HepG2 (cell line): ENCODE results near the gene AMBRA1. TPM values are rescaled to one million over a fixed set of nuclear protein-coding genes. Genes with fewer than 3 reads are reported as not detected.

Experiments used
- ELF4 ChIP-seq: sonication (generic); formaldehyde crosslinking; IDR thresholded peaks from 2 replicates; pipeline ENCODE4 v1.5.0; 2020; ENCODE audit warnings: missing genetic modification reagents, mild to moderate bottlenecking, moderate library complexity, borderline replicate concordance
- GABPB1 ChIP-seq: IDR thresholded peaks from 2 replicates; pipeline ENCODE4 v1.6.1; 2016; ENCODE audit warnings: mild to moderate bottlenecking, missing genetic modification reagents, moderate library complexity, missing compliant biosample characterization
- KDM2A ChIP-seq: sonication (generic); formaldehyde crosslinking; IDR thresholded peaks from 2 replicates; pipeline ENCODE4 v1.4.0; 2020; ENCODE audit warnings: low read depth, missing genetic modification reagents, borderline replicate concordance
- KDM3A ChIP-seq: IDR thresholded peaks from 2 replicates; pipeline ENCODE4 v1.6.1; 2018; ENCODE audit warnings: low read depth, missing compliant biosample characterization
- MYC ChIP-seq: sonication (generic); formaldehyde crosslinking; IDR thresholded peaks from 2 replicates; pipeline ENCODE4 v1.9.0; 2021; ENCODE audit warnings: missing genetic modification reagents, borderline replicate concordance
- PCBP1 ChIP-seq: fragments of 200-400 bp; formaldehyde crosslinking; IDR thresholded peaks from 2 replicates; pipeline ENCODE4 v1.6.1; 2017; ENCODE audit warnings: mild to moderate bottlenecking, low read depth, low read length, borderline replicate concordance
- PPARG ChIP-seq: conservative IDR thresholded peaks from 2 replicates; pipeline ENCODE4 v1.6.1; 2016; ENCODE audit warnings: missing biosample characterization, missing genetic modification reagents
- RAD21 ChIP-seq: fragments of 450-650 bp; formaldehyde crosslinking; IDR thresholded peaks from 2 replicates; pipeline ENCODE4 v1.5.0; 2020; ENCODE audit warnings: mild to moderate bottlenecking
- RBM22 ChIP-seq: fragments of 200-400 bp; formaldehyde crosslinking; optimal IDR thresholded peaks from 2 replicates; pipeline ENCODE3; 2017; ENCODE audit warnings: mild to moderate bottlenecking, low read length, moderate library complexity
- STAT5B ChIP-seq: sonication (generic); formaldehyde crosslinking; IDR thresholded peaks from 2 replicates; pipeline ENCODE4 v1.4.0; 2020; ENCODE audit warnings: missing genetic modification reagents
- XRCC5 ChIP-seq: fragments of 200-400 bp; formaldehyde crosslinking; optimal IDR thresholded peaks from 2 replicates; pipeline ENCODE3; 2017; ENCODE audit warnings: mild to moderate bottlenecking, low read length
- ZBTB8A ChIP-seq: sonication (generic); formaldehyde crosslinking; IDR thresholded peaks from 2 replicates; pipeline ENCODE4 v1.4.0; 2020; ENCODE audit warnings: mild to moderate bottlenecking, low read depth, missing genetic modification reagents, borderline replicate concordance
- ZNF232 ChIP-seq: sonication (generic); formaldehyde crosslinking; IDR thresholded peaks from 2 replicates; pipeline ENCODE4 v1.4.0; 2020; ENCODE audit warnings: missing genetic modification reagents, borderline replicate concordance
- ZNF335 ChIP-seq: sonication (generic); formaldehyde crosslinking; IDR thresholded peaks from 2 replicates; pipeline ENCODE4 v1.4.0; 2020; ENCODE audit warnings: missing genetic modification reagents
- ZNF839 ChIP-seq: sonication (generic); formaldehyde crosslinking; IDR thresholded peaks from 2 replicates; pipeline ENCODE4 v1.4.0; 2020; ENCODE audit warnings: missing genetic modification reagents, mild to moderate bottlenecking, borderline replicate concordance
- polyA plus RNA-seq, 8 experiments: library from polyadenylated mRNA; depleted of rRNA in 3 of 8; stranded (reverse) in 7 of 8; unstranded in 1 of 8; fragments of >200 nt; fragmentation: Illumina TruSeq in 4 of 8; extraction: Trizol in 4 of 8; gene quantifications; 2 replicates each; pipeline versions ENCODE4 v1.2.1 to v1.2.3, GENCODE V29; 2011 to 2016; ENCODE audit warnings: low read depth in 4 of 8, missing spikeins in 1 of 8, mixed read lengths in 1 of 8; ENCODE audit not compliant: insufficient read depth in 1 of 8
- total RNA-seq, 5 experiments: library from RNA; depleted of rRNA; stranded (reverse); fragments of >200 nt; fragmentation: Illumina TruSeq; extraction: Trizol; gene quantifications; 2 replicates each; pipeline ENCODE4 v1.2.3, GENCODE V29; 2016; ENCODE audit warnings: low read depth in 1 of 5
- TF ChIP-seq, protein P1 (sequence below), 2 experiments: sonication (generic) in 1 of 2; formaldehyde crosslinking in 1 of 2; IDR thresholded peaks; 2 replicates each; pipeline versions ENCODE4 v1.4.0 to v1.6.1; 2018 to 2020; ENCODE audit warnings: missing genetic modification reagents in 2 of 2, borderline replicate concordance in 1 of 2, low read depth in 1 of 2, mild to moderate bottlenecking in 1 of 2, missing biosample characterization in 1 of 2
- TF ChIP-seq, protein P2 (sequence below): sonication (generic); formaldehyde crosslinking; IDR thresholded peaks from 2 replicates; pipeline ENCODE4 v1.5.0; 2020; ENCODE audit warnings: mild to moderate bottlenecking, missing genetic modification reagents, moderate library complexity
- TF ChIP-seq, protein P3 (sequence below): IDR thresholded peaks from 2 replicates; pipeline ENCODE4 v1.6.1; 2016; ENCODE audit warnings: low read depth, borderline replicate concordance
- TF ChIP-seq, protein P4 (sequence below): IDR thresholded peaks from 2 replicates; pipeline ENCODE4 v1.6.1; 2016; ENCODE audit warnings: mild to moderate bottlenecking, missing biosample characterization, missing genetic modification reagents

AMBRA1 gene
- total and polyA plus RNA-seq, 2 of the 13 experiments (the other 11 are each of a cell fraction or from before 2014, with no cell fraction given) = 15.7 to 26.0 TPM

DNA sequence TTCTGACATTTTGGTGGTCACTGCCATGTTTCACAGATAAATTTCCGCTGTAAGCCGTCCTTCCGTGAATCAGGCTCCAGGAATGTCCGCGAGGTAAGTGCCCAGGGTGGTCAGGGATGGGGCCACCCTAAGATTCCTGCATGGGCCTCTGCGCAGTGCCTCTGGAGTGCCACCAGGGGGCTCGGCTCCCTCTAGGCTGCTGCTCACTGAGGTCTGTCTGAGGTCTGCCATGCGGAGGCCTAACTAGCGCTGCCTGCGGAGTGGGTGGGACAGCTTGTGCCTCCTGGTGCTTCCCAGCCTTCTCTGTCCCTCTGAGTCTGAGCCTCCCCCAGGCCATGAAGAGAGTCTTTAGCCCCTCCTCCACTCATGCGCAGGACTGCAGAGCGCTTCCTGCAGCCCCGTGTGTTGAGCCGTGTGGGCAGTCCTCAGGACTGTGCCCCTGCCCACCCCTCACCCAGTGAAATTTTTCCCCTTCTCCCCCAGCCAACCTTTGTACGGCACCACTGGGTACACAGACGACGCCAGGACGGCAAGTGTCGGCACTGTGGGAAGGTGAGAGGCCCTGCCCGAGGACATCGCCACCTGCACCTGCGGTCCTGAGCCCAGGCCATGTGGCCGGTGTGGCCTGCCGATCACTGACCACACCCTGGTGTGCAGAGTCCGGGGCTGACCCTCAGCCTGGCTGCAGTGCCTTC, 224.2 kb downstream of the AMBRA1 start (continued):
- TF ChIP-seq, protein P1, sequence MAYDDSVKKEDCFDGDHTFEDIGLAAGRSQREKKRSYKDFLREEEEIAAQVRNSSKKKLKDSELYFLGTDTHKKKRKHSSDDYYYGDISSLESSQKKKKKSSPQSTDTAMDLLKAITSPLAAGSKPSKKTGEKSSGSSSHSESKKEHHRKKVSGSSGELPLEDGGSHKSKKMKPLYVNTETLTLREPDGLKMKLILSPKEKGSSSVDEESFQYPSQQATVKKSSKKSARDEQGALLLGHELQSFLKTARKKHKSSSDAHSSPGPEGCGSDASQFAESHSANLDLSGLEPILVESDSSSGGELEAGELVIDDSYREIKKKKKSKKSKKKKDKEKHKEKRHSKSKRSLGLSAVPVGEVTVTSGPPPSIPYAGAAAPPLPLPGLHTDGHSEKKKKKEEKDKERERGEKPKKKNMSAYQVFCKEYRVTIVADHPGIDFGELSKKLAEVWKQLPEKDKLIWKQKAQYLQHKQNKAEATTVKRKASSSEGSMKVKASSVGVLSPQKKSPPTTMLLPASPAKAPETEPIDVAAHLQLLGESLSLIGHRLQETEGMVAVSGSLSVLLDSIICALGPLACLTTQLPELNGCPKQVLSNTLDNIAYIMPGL (CRISPR knock-in tag; IDR thresholded peaks at IDR 0.05; ENCODE audit: borderline replicate concordance in 1 of 2, low read depth in 1 of 2) = 0 out of 4 replicates have a peak, but pooled peaks of 1 of the 2 experiments have one; percentile 57
- no peak for TF ChIP-seq PPARG (CRISPR knock-in tag)
- TF ChIP-seq RAD21 (CRISPR knock-in tag) = peak; percentile 53
- peak; percentile 66 for TF ChIP-seq XRCC5
- TF ChIP-seq ZBTB8A (CRISPR knock-in tag) = no peak
- no peak for TF ChIP-seq ZNF839
- no peak for TF ChIP-seq ZNF232 (CRISPR knock-in tag)
- TF ChIP-seq KDM3A (CRISPR knock-in tag) = no peak
- no peak for TF ChIP-seq RBM22
- TF ChIP-seq MYC (CRISPR knock-in tag) = peak; percentile 31; the same call in 1 of the 2 replicates
- 0 out of 2 replicates have a peak, but pooled peaks have one; percentile 49 for TF ChIP-seq PCBP1
- TF ChIP-seq, protein P2, sequence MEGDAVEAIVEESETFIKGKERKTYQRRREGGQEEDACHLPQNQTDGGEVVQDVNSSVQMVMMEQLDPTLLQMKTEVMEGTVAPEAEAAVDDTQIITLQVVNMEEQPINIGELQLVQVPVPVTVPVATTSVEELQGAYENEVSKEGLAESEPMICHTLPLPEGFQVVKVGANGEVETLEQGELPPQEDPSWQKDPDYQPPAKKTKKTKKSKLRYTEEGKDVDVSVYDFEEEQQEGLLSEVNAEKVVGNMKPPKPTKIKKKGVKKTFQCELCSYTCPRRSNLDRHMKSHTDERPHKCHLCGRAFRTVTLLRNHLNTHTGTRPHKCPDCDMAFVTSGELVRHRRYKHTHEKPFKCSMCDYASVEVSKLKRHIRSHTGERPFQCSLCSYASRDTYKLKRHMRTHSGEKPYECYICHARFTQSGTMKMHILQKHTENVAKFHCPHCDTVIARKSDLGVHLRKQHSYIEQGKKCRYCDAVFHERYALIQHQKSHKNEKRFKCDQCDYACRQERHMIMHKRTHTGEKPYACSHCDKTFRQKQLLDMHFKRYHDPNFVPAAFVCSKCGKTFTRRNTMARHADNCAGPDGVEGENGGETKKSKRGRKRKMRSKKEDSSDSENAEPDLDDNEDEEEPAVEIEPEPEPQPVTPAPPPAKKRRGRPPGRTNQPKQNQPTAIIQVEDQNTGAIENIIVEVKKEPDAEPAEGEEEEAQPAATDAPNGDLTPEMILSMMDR (CRISPR knock-in tag) = peak; percentile 88
- TF ChIP-seq, protein P3, sequence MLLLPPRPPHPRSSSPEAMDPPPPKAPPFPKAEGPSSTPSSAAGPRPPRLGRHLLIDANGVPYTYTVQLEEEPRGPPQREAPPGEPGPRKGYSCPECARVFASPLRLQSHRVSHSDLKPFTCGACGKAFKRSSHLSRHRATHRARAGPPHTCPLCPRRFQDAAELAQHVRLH = peak; percentile 39; the same call in 1 of the 2 replicates
- TF ChIP-seq ZNF335 (CRISPR knock-in tag) = 0 out of 2 replicates have a peak, but pooled peaks have one; percentile 28
- TF ChIP-seq KDM2A = peak; percentile 49; the same call in 1 of the 2 replicates
- TF ChIP-seq, protein P4, sequence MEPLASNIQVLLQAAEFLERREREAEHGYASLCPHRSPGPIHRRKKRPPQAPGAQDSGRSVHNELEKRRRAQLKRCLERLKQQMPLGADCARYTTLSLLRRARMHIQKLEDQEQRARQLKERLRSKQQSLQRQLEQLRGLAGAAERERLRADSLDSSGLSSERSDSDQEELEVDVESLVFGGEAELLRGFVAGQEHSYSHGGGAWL (CRISPR knock-in tag) = 0 out of 2 replicates have a peak, but pooled peaks have one; percentile 25
- TF ChIP-seq GABPB1 (CRISPR knock-in tag) = peak; percentile 15; the same call in 1 of the 2 replicates
- no peak for TF ChIP-seq STAT5B (CRISPR knock-in tag)
- no peak for TF ChIP-seq ELF4 (CRISPR knock-in tag)
